Astrocyte of the spinal cord (primary cell): ENCODE results near the gene KLHL25.

Experiments
- DNase-seq: peaks from one replicate; pipeline ENCODE4 v3.0.0; 2011; ENCODE audit warnings: low read depth, low spot score
- H3K4me3 ChIP-seq: 2 replicates; pipeline ENCODE4 v1.5.1; 2011; ENCODE audit warnings: low read depth, mild to moderate bottlenecking, low read length, moderate library complexity
- in situ Hi-C: cut with HindIII; loops from 2 replicates; pipeline ENCODE4 v1.10.0; 2017; ENCODE audit warnings: low sequenced_read_pairs
- TF ChIP-seq, protein P1 (sequence below): IDR thresholded peaks from 2 replicates; pipeline ENCODE4 v1.5.1; 2012; ENCODE audit warnings: low read depth, mild to moderate bottlenecking, low read length, inconsistent platforms

The KLHL25 gene

DNA sequence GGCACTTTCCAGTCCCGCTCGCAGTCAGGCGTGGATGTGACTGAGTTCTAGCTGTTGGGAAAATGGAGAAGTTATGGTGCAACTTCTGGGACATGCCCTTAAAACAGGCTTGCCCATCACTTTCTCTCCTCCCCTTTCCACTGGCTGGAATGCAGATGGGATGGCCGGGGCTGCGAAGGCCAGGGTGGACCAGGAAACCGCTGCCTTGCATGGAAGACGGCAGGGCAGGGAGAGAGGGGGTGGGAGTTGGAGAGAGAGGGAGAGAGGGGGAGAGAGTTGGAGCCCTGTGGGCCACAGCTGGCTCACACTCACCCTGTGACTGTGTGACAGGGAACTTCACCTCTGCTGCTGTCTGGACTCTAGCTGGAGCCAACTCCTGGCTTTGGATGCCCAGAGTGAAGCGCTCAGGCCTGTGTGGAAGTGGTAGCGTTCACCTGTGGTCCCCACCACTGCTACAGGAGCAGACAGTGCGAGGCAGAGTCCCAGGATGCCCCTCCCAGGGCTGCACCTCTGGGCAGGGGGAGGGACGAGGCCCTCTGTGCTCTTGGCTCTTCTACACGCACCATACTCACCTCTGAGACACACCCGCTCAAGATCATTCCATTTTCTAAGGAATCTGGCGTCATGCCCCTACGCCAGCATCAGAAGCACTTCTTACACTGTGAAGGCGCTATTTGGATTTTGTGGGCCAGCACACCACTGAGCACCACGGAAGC, 36.6 kb downstream of the KLHL25 start:
- H3K4me3 ChIP-seq: no peak overlapping the region
- in situ Hi-C loops: no loop called here
- TF ChIP-seq, protein P1, sequence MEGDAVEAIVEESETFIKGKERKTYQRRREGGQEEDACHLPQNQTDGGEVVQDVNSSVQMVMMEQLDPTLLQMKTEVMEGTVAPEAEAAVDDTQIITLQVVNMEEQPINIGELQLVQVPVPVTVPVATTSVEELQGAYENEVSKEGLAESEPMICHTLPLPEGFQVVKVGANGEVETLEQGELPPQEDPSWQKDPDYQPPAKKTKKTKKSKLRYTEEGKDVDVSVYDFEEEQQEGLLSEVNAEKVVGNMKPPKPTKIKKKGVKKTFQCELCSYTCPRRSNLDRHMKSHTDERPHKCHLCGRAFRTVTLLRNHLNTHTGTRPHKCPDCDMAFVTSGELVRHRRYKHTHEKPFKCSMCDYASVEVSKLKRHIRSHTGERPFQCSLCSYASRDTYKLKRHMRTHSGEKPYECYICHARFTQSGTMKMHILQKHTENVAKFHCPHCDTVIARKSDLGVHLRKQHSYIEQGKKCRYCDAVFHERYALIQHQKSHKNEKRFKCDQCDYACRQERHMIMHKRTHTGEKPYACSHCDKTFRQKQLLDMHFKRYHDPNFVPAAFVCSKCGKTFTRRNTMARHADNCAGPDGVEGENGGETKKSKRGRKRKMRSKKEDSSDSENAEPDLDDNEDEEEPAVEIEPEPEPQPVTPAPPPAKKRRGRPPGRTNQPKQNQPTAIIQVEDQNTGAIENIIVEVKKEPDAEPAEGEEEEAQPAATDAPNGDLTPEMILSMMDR: no peak
- no peak for DNase-seq

DNA sequence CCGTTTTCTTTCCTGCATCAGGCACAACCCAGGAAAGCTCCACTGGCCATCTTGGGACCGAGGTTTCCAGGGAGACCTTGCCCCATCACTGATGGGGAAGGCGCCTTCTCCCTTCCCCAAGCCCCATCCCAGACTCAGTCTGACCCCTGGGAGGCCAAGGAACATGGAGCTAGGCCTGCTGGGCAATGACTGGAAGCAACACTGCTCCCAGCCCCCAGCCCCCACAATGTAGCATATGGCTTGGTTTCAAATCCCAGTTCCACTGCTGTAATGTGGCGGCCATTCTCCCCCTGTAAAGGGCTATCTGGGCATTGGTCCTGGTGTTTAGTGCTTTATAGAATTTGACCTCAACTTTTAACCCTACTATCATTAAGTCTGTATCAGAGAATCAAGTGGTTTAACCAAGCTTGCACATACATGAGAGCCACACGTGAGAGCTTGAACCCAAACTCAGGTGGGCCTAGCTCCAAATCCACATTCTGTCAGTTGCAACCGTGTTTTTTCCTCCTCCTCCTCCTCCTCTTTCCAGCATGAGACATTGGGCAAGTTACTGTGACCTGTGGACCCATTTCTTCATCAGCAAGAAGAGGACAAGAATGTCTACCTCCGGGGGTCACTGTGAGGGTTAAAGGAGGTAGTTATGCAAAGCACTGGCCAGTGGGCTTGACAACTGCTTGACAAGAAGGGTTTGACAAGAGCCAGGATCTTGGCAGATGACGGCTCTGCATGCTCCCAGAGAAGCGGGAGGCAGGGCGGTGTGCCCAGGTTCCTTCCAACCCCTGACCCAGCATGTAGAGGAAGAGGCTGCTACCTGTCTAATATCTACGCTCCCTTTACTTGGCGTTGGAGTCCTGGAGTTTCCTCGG, 37.4 kb downstream of the KLHL25 start:
- DNase-seq: no peak
- TF ChIP-seq, protein P1: no peak
- H3K4me3 ChIP-seq: no peak overlapping the region
- in situ Hi-C loops: no loop called here

DNA sequence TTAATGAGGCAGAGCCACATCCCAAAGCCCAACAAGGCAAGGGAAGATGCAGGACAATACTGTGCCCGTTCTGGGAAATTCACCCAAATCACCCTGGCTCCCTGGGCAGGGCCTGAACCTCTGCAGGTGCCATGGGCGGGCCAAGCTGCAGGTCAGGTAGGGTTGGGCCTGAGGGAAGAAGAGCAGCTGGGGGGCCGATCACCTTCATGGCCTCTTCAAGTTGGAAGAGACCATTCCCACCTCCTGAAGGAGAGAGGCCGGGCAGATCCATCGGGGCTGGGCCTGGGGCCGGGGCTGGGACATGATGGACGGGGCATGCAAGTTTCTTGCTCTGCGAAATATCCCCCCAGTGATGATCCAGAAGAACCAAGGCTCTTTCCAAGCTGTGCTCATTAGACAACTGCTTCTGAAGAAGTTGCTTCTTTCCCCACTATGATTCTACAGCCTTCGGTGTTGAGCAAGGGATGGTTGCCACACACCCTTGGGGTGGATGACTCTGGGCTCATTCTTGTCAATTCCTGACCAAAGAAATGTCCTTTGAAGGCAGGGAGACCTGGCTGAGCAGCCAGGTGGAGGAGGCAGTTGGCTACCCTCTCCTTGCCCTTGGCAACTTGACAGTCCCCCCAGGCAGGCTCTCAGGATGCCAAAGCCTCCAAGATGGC, 38.2 kb downstream of the KLHL25 start:
- DNase-seq: no peak
- TF ChIP-seq, protein P1: no peak
- in situ Hi-C loops: no loop called here
- H3K4me3 ChIP-seq: no peak overlapping the region

DNA sequence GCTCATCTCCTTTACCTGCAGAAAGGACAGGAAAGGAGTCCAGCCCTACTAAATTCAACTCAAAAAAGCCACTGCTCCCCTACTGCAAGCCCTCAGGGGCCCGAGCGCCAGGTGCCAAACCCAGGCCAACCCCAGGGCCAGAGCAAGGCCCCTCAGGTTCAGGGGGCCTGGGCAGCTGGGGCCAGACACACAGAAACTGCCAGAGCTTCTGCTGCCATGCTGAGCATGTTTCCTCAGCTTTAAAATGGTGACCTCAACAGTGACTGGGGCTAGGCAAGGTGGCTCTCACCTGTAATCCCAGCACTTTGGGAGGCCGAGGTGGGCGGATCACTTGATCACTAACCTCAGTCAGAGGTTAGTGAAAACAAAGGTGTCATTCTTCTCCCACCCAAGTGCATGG, 38.8 kb downstream of the KLHL25 start:
- no peak for DNase-seq
- in situ Hi-C loops: no loop called here
- no peak overlapping the region for H3K4me3 ChIP-seq
- TF ChIP-seq, protein P1: no peak

DNA sequence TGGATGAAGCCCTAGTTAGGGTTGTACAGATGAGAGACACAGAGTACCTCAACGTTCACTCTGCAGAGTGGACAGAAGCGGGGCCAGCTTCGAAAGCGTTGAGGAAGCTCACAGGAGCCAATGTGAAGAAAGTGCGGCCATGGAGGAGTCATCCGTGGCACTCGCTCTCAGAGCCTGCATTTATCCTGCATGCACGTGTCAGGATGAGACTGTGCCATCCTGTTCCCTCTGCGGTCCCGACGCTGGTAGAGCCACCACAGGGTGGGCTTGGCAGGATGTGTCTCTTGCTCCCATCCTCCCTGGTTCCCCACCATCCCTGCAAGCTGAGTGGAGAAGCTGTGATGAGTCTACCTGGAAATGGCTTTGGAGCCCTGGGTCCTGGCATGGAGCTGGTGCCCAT, 39.3 kb downstream of the KLHL25 start:
- no peak for DNase-seq
- in situ Hi-C loops: no loop called here
- H3K4me3 ChIP-seq: no peak overlapping the region
- TF ChIP-seq, protein P1: no peak

DNA sequence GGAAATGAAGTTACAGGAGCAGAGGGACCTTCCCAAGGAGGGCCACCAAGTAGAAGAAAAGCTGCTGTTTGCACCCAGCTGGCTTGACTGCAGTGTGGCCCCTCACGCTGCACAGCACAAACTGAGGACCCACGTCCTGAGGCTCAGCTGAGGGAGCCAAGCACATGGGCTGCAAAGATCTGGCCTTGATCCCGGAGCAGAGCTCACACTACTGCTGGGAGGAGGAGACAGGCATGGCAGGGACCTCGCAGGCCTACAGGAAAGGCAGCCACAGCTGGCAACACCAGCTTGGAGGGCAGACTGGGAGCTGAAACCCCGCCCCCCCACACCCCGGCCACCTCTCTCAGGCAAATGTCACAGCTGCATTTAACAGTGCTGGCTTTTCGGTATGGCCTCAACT, 39.7 kb downstream of the KLHL25 start:
- no peak for DNase-seq
- in situ Hi-C loops: no loop called here
- no peak overlapping the region for H3K4me3 ChIP-seq
- TF ChIP-seq, protein P1: no peak
